ENCODE data around the gene GGTLC1. TPM values are rescaled to one million over a fixed set of nuclear protein-coding genes. Genes with fewer than 3 reads are reported as not detected.

Gene GGTLC1
- total RNA-seq, 1 donor from 2014 or later: not detected

- no peak overlapping the region for H3K4me3 ChIP-seq (ENCODE audit: low read depth, low read length)
- TF ChIP-seq CTCF (conservative IDR thresholded peaks at IDR 0.05; ENCODE audit: low read depth, low read length): no peak
- no peak for DNase-seq (ENCODE audit: low read depth)
Measured at GRCh38 chr20:24018796-24019195, 30.2 kb upstream of the GGTLC1 start.

DNA sequence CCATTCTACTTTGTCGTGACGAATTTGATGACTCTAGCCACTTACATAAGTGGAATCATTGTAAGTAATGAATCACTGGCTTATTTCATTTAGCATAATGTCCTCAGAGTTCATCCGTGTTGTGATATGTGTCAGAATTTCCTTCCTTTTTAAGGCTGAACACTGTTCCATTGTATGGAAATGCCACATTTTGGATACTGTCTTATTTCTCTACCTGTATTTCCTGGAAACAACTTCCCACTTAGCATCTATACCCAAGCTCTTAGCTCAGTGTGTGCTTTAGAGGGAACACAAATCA lies 28.8 kb upstream of the GGTLC1 start:
- H3K4me3 ChIP-seq (ENCODE audit: low read depth, low read length): no peak overlapping the region
- DNase-seq (ENCODE audit: low read depth): no peak
- TF ChIP-seq CTCF (conservative IDR thresholded peaks at IDR 0.05; ENCODE audit: low read depth, low read length): no peak

- no peak overlapping the region for H3K4me3 ChIP-seq (ENCODE audit: low read depth, low read length)
- TF ChIP-seq CTCF (conservative IDR thresholded peaks at IDR 0.05; ENCODE audit: low read depth, low read length): no peak
- no peak for DNase-seq (ENCODE audit: low read depth)
Measured at GRCh38 chr20:24016607-24017457, 28.3 kb upstream of the GGTLC1 start.

- H3K4me3 ChIP-seq (ENCODE audit: low read depth, low read length): no peak overlapping the region
- no peak for TF ChIP-seq CTCF (conservative IDR thresholded peaks at IDR 0.05; ENCODE audit: low read depth, low read length)
- no peak for DNase-seq (ENCODE audit: low read depth)
Measured at GRCh38 chr20:24013953-24014352, 25.4 kb upstream of the GGTLC1 start.

GRCh38 chr20:24011282-24011681 lies 22.7 kb upstream of the GGTLC1 start:
- TF ChIP-seq CTCF (conservative IDR thresholded peaks at IDR 0.05; ENCODE audit: low read depth, low read length): no peak
- no peak overlapping the region for H3K4me3 ChIP-seq (ENCODE audit: low read depth, low read length)
- no peak for DNase-seq (ENCODE audit: low read depth)

DNA sequence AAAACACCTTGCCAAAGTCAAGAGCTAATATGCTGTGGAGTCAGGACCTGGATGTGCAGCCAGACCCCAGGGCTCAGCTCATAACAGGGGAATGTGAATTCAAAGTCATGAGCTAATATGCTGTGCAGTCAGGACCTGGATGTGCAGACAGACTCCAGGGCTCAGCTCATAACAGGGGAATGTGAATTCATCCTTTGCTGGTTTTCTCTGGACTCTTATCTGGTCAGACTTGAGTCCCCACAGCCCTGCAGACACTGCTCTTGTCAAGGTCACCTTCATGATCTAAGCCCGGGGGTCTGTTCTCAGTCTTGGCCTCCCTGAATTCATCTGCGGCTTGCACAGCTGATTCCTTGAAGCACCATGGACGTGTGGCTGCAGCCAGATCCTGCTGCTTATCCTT lies 19.2 kb upstream of the GGTLC1 start:
- no peak overlapping the region for H3K4me3 ChIP-seq (ENCODE audit: low read depth, low read length)
- no peak for DNase-seq (ENCODE audit: low read depth)
- no peak for TF ChIP-seq CTCF (conservative IDR thresholded peaks at IDR 0.05; ENCODE audit: low read depth, low read length)

- no peak overlapping the region for H3K4me3 ChIP-seq (ENCODE audit: low read depth, low read length)
- no peak for DNase-seq (ENCODE audit: low read depth)
- TF ChIP-seq CTCF (conservative IDR thresholded peaks at IDR 0.05; ENCODE audit: low read depth, low read length): no peak
Measured at GRCh38 chr20:24007073-24007595, 18.6 kb upstream of the GGTLC1 start.

All from epithelial cell of proximal tubule (primary cell).